GM21423 (cell line): Measurements from ENCODE around the gene SCARB1.
A peak's percentile ranks its signal among the peaks of the same experiment; 100 is the strongest.
"Not testable (repeated sequence)": the region's sequence is repeated elsewhere in the genome, so short reads cannot be mapped to it uniquely, and the experiment has no call there.

Experiments used
- ATAC-seq: cut with Tn5 transposase; IDR thresholded peaks from one replicate; pipeline ENCODE4 v1.9.1; 2021; ENCODE audit warnings: mild to moderate bottlenecking, moderate library complexity; ENCODE audit not compliant: unreplicated experiment

Gene SCARB1, protein sequence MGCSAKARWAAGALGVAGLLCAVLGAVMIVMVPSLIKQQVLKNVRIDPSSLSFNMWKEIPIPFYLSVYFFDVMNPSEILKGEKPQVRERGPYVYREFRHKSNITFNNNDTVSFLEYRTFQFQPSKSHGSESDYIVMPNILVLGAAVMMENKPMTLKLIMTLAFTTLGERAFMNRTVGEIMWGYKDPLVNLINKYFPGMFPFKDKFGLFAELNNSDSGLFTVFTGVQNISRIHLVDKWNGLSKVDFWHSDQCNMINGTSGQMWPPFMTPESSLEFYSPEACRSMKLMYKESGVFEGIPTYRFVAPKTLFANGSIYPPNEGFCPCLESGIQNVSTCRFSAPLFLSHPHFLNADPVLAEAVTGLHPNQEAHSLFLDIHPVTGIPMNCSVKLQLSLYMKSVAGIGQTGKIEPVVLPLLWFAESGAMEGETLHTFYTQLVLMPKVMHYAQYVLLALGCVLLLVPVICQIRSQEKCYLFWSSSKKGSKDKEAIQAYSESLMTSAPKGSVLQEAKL

GRCh38 chr12:124863416-124864325, at the start of gene SCARB1:
Gene SCARB1, minus strand, starts transcription at chr12:124863864. Its CDS starts 144 bp downstream, at chr12:124863720.
- peak; percentile 73 for ATAC-seq

DNA sequence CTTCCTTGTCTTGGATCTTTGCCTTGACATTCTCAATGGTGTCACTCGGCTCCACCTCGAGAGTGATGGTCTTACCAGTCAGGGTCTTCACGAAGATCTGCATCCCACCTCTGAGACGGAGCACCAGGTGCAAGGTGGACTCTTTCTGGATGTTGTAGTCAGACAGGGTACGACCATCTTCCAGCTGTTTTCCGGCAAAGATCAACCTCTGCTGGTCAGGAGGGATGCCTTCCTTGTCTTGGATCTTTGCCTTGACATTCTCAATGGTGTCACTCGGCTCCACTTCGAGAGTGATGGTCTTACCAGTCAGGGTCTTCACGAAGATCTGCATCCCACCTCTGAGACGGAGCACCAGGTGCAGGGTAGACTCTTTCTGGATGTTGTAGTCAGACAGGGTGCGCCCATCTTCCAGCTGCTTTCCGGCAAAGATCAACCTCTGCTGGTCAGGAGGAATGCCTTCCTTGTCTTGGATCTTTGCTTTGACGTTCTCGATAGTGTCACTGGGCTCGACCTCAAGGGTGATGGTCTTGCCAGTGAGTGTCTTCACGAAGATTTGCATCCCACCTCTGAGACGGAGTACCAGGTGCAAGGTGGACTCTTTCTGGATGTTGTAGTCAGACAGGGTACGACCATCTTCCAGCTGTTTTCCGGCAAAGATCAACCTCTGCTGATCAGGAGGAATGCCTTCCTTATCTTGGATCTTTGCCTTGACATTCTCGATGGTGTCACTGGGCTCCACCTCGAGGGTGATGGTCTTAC, 49.0 kb upstream of the SCARB1 start:
- ATAC-seq: not testable (repeated sequence)

- not testable (repeated sequence) for ATAC-seq
Measured at GRCh38 chr12:124911521-124911920, 47.9 kb upstream of the SCARB1 start.

- ATAC-seq: no peak
Measured at GRCh38 chr12:124910561-124911478, 47.2 kb upstream of the SCARB1 start.

DNA sequence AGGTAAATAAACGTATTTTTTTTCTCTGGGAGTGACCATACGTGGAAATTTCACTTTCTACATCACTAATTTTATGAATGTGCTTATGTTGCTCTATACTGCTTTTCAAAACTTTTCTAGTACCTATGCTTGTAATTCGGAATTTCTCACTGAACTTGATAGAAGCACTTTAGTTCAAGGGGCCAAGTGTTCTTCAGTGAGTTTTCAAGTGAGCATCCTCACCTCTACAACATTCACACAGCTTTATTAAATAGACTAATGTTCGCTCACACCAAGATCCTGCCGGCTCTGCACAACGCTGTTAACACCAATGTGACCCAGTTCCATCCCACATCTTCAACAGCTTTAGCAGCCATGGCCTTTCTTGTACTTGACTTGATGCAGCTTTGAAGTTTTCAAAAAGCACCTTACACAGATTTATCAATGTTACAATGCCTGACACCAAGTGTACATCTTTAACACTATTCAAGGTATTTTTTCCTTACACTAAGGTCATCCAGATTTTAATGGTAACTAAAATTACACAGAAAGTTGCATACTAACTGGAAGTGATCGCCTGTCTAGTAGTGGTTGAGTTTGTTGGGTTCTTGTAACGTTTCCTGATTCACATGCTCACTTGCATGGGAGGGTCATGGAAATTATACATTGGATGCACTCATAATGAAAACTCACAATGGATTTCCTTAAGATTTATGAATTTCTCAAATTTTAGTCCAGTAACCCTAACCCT, 46.3 kb upstream of the SCARB1 start:
- ATAC-seq: no peak

DNA sequence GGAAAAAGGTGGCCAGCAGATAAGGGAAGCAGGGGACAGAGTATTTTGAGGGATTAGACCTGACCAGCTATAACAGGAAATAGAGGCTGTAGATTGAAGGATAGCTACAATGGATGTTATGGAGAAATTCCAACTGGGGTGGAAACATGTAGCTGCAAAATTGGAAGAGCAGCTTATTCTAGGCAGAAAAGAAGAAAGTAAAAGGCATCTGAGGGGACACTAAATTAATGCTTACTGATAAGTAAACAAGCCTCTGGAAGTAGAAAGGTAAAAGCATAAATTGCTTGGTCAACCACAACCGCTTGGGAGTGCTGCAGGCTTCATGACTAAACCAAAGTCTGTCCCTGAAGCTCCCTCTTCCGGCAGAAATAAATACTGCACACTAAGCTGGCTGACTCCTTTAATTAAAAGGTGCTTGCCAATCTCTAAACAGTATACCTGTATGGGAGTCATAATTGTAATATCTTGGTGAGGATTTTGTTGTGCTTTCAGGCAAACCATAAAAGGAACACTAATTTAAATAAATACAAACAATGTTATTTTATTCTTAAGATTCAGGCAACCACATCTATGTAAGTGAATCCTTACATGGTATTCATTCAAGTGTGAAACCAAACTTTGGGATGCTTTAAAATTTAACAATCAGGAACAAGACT, 43.1 kb upstream of the SCARB1 start:
- peak; percentile 74 for ATAC-seq

- no peak for ATAC-seq
Measured at GRCh38 chr12:124904306-124905098, 40.8 kb upstream of the SCARB1 start.

GRCh38 chr12:124902916-124903315, 39.3 kb upstream of the SCARB1 start:
- no peak for ATAC-seq

- ATAC-seq: no peak
Measured at GRCh38 chr12:124901003-124901402, 37.3 kb upstream of the SCARB1 start.

DNA sequence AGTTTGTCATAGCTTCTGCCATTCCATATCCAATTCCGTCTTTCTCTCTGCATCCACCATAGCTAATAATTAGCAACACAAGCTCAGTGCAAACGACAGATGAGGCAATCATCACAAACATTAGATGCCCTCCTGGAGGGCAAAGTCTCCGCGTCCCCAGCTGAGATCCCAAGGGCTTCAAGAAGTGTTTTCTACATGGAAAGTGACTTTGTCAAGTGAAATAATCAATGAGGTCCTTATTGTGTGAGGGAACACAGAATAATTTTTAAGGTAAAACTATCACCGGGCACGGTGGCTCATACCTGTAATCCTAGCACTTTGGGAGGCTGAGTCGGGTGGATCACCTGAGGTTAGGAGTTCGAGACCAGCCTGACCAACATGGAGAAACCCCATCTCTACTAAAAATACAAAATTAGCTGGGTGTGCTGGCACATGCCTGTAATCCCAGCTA, 36.7 kb upstream of the SCARB1 start:
- ATAC-seq: not testable (repeated sequence)

GRCh38 chr12:124898923-124899294, 35.2 kb upstream of the SCARB1 start:
- ATAC-seq: no peak

DNA sequence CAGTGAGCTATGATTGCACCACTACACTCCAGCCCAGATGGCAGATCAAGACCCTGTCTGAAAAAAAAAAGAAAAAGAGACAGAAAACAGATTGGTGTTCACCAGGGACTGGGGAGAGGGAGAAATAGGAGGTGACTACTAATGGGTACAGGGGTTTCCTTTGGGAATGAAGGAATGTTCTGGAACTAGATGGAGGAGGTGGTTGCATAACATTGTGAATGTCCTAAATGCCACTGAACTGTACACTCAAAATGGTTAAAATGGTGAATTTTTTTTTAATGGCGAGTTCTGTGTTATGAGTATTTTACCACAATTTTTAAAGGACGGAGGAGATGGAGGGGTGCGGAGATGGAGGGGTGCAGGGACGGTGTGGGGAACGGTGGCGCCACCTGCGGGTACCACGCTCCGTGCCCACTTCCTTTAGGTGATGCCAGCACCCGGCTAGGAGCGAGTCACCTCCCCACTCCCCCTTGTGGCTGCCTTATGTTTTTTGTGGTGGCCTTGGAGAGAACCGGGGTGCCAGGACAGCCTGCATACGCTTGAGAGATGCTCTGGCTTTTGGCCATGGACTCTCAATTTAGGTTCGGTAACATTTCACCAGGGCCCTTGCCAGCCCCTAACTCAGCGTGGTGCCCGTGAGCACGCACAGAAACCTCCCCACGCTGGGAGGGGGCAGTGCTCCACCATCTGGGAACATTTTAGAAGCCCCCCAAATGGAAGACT, 34.7 kb upstream of the SCARB1 start:
- peak; percentile 51 for ATAC-seq

DNA sequence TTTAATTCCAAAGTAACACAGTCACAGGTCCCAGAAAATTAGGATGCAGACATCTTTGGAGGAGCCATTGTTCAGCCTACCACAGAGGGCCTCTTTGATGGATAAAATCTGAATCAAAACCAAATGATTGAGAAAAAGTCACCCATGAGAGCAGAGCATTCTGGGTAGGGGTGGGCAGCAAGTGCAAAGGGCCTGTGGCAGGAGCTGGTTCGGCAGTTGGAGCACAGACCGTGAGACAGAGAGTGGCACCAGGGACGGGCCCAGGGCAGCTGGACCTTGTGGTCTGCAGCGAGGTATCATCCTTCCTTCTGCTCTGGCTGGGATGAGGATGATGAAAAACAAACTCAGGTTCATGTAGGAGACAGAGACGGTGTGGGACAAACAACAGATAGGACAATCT, 32.8 kb upstream of the SCARB1 start:
- no peak for ATAC-seq

DNA sequence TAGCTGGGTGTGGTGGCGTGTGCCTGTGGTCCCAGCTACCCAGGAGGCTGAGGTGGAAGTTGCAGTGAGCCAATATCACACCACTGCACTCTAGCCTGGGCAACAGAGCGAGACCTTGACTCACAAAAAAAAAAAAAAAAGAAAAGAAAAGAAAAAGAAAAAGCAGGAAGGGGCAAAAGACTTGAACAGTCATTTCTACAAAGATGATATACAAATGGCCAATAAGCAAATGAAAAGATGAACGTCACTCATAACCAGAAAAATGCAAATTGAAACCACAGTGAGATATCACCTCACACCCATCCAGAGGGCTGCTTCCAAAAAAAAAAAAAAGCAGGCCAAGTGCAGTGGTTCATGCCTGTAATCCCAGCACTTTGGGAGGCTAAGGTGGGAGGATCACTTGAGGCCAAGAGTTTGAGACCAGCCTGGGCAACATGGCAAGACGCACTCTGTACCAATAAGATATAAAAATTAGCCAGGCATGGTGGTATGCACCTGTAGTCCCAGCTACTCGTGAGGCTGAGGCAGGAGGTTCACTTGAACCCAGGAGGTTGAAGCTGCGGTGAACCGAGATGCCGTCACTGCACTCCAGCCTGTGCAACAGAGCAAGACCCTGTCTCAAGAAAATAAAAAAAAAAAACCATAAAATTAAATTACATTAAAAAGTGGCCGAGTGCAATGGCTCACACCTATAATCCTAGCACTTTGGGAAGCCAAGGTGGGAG, 30.3 kb upstream of the SCARB1 start:
- ATAC-seq: peak; percentile 59

DNA sequence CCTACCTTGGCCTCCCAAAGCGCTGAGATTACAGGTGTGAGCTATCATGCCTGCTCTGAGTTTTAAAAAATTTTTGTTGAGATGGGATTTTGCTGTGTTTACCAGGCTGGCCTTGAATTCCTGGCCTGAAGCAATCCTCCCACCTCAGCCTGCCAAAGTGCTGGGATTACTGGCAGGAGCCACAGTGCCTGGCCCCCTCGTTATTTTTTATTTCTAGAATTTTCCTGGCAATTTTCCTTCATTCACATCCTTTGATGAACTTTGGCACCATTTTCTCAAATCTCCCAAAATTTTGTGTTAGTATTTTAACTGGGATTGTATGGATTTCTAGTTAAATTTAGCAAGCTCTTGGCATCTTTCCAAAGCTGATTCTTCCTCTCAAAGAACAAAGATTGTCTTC, 24.6 kb upstream of the SCARB1 start:
- ATAC-seq: no peak

- ATAC-seq: not testable (repeated sequence)
Measured at GRCh38 chr12:124887766-124888165, 24.1 kb upstream of the SCARB1 start.
